Endothelial cell of umbilical vein (primary cell): ENCODE measurements around the gene ADARB2.

Experiments
- EZH2 ChIP-seq: IDR thresholded peaks from 2 replicates; pipeline ENCODE4 v1.6.1; 2012; ENCODE audit warnings: borderline replicate concordance, low read depth, mild to moderate bottlenecking, moderate library complexity, low read length, inconsistent platforms; ENCODE audit not compliant: severe bottlenecking
- FOS ChIP-seq: IDR thresholded peaks from 2 replicates; pipeline ENCODE4 v1.6.1; 2011; ENCODE audit warnings: mild to moderate bottlenecking, low read length, moderate library complexity, borderline replicate concordance; ENCODE audit not compliant: insufficient read depth
- GATA2 ChIP-seq: IDR thresholded peaks from 2 replicates; pipeline ENCODE4 v1.7.0; 2011; ENCODE audit warnings: low read depth, mild to moderate bottlenecking, moderate library complexity, mixed read lengths, low read length; ENCODE audit not compliant: insufficient read length, insufficient read depth
- JUN ChIP-seq: IDR thresholded peaks from 2 replicates; pipeline ENCODE4 v1.6.1; 2011; ENCODE audit warnings: borderline replicate concordance, low read depth; ENCODE audit not compliant: insufficient read length, insufficient read depth
- MYC ChIP-seq: IDR thresholded peaks from one replicate; pipeline ENCODE4 v1.6.1; 2011; ENCODE audit warnings: mild to moderate bottlenecking, low read depth, low read length
- POLR2A ChIP-seq: IDR thresholded peaks from 2 replicates; pipeline ENCODE4 v1.6.1; 2012; ENCODE audit warnings: low read depth, mild to moderate bottlenecking, control low read depth, low read length
- POLR2AphosphoS5 ChIP-seq: IDR thresholded peaks from 2 replicates; pipeline ENCODE4 v1.6.1; 2012; ENCODE audit warnings: low read depth, mild to moderate bottlenecking, control low read depth, low read length, moderate library complexity; ENCODE audit not compliant: insufficient read depth
- TF ChIP-seq, protein P1 (sequence below), 2 donors: IDR thresholded peaks; 1 replicate in 1 of 2; 2 replicates in 1 of 2; pipeline ENCODE4 v1.5.1; 2011; ENCODE audit warnings: low read length in 2 of 2, mild to moderate bottlenecking in 2 of 2, moderate library complexity in 2 of 2, control low read depth in 1 of 2, inconsistent platforms in 1 of 2, low read depth in 1 of 2; ENCODE audit not compliant: insufficient read depth in 1 of 2; ENCODE audit errors: extremely low read depth in 1 of 2
- TF ChIP-seq, protein P2 (sequence below): IDR thresholded peaks from 2 replicates; pipeline ENCODE4 v1.6.1; 2011; ENCODE audit not compliant: insufficient read depth, insufficient read length

DNA sequence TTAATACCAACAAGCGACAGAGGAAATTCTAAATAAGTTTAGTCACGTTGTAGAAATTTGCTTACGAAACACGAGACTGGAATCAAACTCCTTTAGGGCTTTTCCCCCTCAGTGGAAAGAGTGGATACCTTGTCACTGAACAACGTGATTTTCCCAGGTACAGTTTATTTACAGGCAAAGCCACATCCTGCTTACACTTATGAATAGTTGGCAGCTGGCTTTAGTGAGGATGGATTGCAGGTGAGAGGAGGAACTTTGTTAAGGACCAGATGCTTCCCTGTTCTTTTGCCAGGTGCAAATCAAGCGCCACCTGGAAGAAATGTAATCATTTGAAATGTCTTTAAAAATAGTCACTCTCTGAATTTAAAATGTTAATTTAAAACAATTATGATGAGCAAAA lies 282.4 kb downstream of the ADARB2 start:
- TF ChIP-seq, protein P1, sequence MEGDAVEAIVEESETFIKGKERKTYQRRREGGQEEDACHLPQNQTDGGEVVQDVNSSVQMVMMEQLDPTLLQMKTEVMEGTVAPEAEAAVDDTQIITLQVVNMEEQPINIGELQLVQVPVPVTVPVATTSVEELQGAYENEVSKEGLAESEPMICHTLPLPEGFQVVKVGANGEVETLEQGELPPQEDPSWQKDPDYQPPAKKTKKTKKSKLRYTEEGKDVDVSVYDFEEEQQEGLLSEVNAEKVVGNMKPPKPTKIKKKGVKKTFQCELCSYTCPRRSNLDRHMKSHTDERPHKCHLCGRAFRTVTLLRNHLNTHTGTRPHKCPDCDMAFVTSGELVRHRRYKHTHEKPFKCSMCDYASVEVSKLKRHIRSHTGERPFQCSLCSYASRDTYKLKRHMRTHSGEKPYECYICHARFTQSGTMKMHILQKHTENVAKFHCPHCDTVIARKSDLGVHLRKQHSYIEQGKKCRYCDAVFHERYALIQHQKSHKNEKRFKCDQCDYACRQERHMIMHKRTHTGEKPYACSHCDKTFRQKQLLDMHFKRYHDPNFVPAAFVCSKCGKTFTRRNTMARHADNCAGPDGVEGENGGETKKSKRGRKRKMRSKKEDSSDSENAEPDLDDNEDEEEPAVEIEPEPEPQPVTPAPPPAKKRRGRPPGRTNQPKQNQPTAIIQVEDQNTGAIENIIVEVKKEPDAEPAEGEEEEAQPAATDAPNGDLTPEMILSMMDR (IDR thresholded peaks at IDR 0.05; ENCODE audit: extremely low read depth in 1 of 2, insufficient read depth in 1 of 2, low read depth in 1 of 2, low read length in 2 of 2) = no peak
- TF ChIP-seq, protein P2, sequence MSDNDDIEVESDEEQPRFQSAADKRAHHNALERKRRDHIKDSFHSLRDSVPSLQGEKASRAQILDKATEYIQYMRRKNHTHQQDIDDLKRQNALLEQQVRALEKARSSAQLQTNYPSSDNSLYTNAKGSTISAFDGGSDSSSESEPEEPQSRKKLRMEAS = no peak
- no peak for TF ChIP-seq EZH2
- no peak for TF ChIP-seq POLR2A
- no peak for TF ChIP-seq JUN
- TF ChIP-seq GATA2 = no peak
- no peak for TF ChIP-seq POLR2AphosphoS5
- TF ChIP-seq MYC = no peak
- TF ChIP-seq FOS = no peak
